Mucosa of stomach (tissue), 1 donor: ENCODE measurements around the gene KANSL2.

ENCODE experiments used
- H3K27me3 ChIP-seq: one replicate; pipeline ENCODE4 v1.7.0; 2013; ENCODE audit warnings: mild to moderate bottlenecking, low read length; ENCODE audit not compliant: control insufficient read depth, insufficient read depth
- H3K36me3 ChIP-seq: one replicate; pipeline ENCODE4 v1.7.0; 2013; ENCODE audit warnings: low read length; ENCODE audit not compliant: control insufficient read depth, insufficient read depth
- H3K4me1 ChIP-seq: one replicate; pipeline ENCODE4 v1.7.0; 2013; ENCODE audit warnings: mild to moderate bottlenecking, low read length; ENCODE audit not compliant: control insufficient read depth, insufficient read depth
- H3K4me3 ChIP-seq: one replicate; pipeline ENCODE4 v1.7.0; 2013; ENCODE audit warnings: low read length
- H3K9ac ChIP-seq: one replicate; pipeline ENCODE4 v1.7.0; 2013; ENCODE audit warnings: mild to moderate bottlenecking, low read length, moderate library complexity
- H3K9me3 ChIP-seq: one replicate; pipeline ENCODE4 v1.7.0; 2013; ENCODE audit warnings: mild to moderate bottlenecking, low read length, moderate library complexity; ENCODE audit not compliant: control insufficient read depth
- donor health status: Pancreatic carcinoma.

Gene KANSL2

GRCh38 chr12:48695859-48696258, 13.8 kb upstream of the KANSL2 start:
- H3K27me3 ChIP-seq = no peaks in the 10 kb centered on the region
- H3K4me1 ChIP-seq = no peaks in the 10 kb centered on the region
- no peak overlapping the region for H3K9ac ChIP-seq
- H3K4me3 ChIP-seq = no peak overlapping the region
- peaks cover 13% of the 10 kb centered on the region for H3K36me3 ChIP-seq
- H3K9me3 ChIP-seq = no peaks in the 10 kb centered on the region

GRCh38 chr12:48694038-48694437, 12.0 kb upstream of the KANSL2 start:
- no peaks in the 10 kb centered on the region for H3K4me1 ChIP-seq
- H3K36me3 ChIP-seq = peaks cover 13% of the 10 kb centered on the region
- H3K4me3 ChIP-seq = no peak overlapping the region
- no peaks in the 10 kb centered on the region for H3K27me3 ChIP-seq
- H3K9me3 ChIP-seq = no peaks in the 10 kb centered on the region
- H3K9ac ChIP-seq = no peak overlapping the region

GRCh38 chr12:48693572-48693971, 11.5 kb upstream of the KANSL2 start:
- Histone ChIP-seq H3K9ac (no peak overlapping the region), H3K9me3 (no peaks in the 10 kb centered on the region), H3K4me3 (no peak overlapping the region), H3K4me1 (no peaks in the 10 kb centered on the region), H3K36me3 (peaks cover 13% of the 10 kb centered on the region), H3K27me3 (no peaks in the 10 kb centered on the region)

GRCh38 chr12:48691826-48692487, 9.9 kb upstream of the KANSL2 start:
- no peak overlapping the region for H3K4me3 ChIP-seq
- H3K36me3 ChIP-seq = peaks cover 13% of the 10 kb centered on the region
- no peaks in the 10 kb centered on the region for H3K4me1 ChIP-seq
- no peaks in the 10 kb centered on the region for H3K9me3 ChIP-seq
- no peaks in the 10 kb centered on the region for H3K27me3 ChIP-seq
- no peak overlapping the region for H3K9ac ChIP-seq

- Histone ChIP-seq H3K4me1 (no peaks in the 10 kb centered on the region), H3K9me3 (no peaks in the 10 kb centered on the region), H3K9ac (no peak overlapping the region), H3K4me3 (no peak overlapping the region), H3K36me3 (peaks cover 13% of the 10 kb centered on the region), H3K27me3 (no peaks in the 10 kb centered on the region)
Measured at GRCh38 chr12:48690990-48691389, 9.0 kb upstream of the KANSL2 start.

GRCh38 chr12:48690436-48690835, 8.4 kb upstream of the KANSL2 start:
- H3K4me3 ChIP-seq = no peak overlapping the region

GRCh38 chr12:48688836-48689235, 6.8 kb upstream of the KANSL2 start:
- Histone ChIP-seq H3K27me3 (no peaks in the 10 kb centered on the region), H3K4me3 (no peak overlapping the region), H3K4me1 (no peaks in the 10 kb centered on the region), H3K36me3 (peaks cover 9% of the 10 kb centered on the region), H3K9me3 (no peaks in the 10 kb centered on the region), H3K9ac (no peak overlapping the region)

More at GRCh38 chr12:48690436-48690835, 8.4 kb upstream of the KANSL2 start:
- Histone ChIP-seq H3K27me3 (no peaks in the 10 kb centered on the region), H3K4me1 (no peaks in the 10 kb centered on the region), H3K9ac (no peak overlapping the region), H3K9me3 (no peaks in the 10 kb centered on the region), H3K36me3 (peaks cover 13% of the 10 kb centered on the region)

- Histone ChIP-seq H3K4me3 (no peak overlapping the region), H3K27me3 (no peaks in the 10 kb centered on the region), H3K4me1 (no peaks in the 10 kb centered on the region), H3K36me3 (no peaks in the 10 kb centered on the region), H3K9me3 (no peaks in the 10 kb centered on the region), H3K9ac (no peak overlapping the region)
Measured at GRCh38 chr12:48687592-48687991, 5.6 kb upstream of the KANSL2 start.

GRCh38 chr12:48686615-48687334, 4.7 kb upstream of the KANSL2 start:
- H3K9ac ChIP-seq = no peak overlapping the region
- no peaks in the 10 kb centered on the region for H3K36me3 ChIP-seq

GRCh38 chr12:48686037-48686595, 4.1 kb upstream of the KANSL2 start:
- Histone ChIP-seq H3K36me3 (no peaks in the 10 kb centered on the region), H3K4me3 (no peak overlapping the region), H3K4me1 (no peaks in the 10 kb centered on the region), H3K9ac (no peak overlapping the region), H3K27me3 (no peaks in the 10 kb centered on the region), H3K9me3 (no peaks in the 10 kb centered on the region)

More at GRCh38 chr12:48686615-48687334, 4.7 kb upstream of the KANSL2 start:
- no peak overlapping the region for H3K4me3 ChIP-seq
- H3K4me1 ChIP-seq = no peaks in the 10 kb centered on the region
- no peaks in the 10 kb centered on the region for H3K9me3 ChIP-seq
- H3K27me3 ChIP-seq = no peaks in the 10 kb centered on the region

- H3K9me3 ChIP-seq = no peaks in the 10 kb centered on the region
- H3K36me3 ChIP-seq = peaks cover 7% of the 10 kb centered on the region
- H3K4me3 ChIP-seq = no peak overlapping the region
- no peak overlapping the region for H3K9ac ChIP-seq
- no peaks in the 10 kb centered on the region for H3K27me3 ChIP-seq
- H3K4me1 ChIP-seq = peaks cover 16% of the 10 kb centered on the region
Measured at GRCh38 chr12:48683534-48683933, 1.5 kb upstream of the KANSL2 start.

GRCh38 chr12:48682927-48683326, 889 bp upstream of the KANSL2 start:
- H3K9ac ChIP-seq = no peak overlapping the region
- no peaks in the 10 kb centered on the region for H3K9me3 ChIP-seq
- peaks cover 8% of the 10 kb centered on the region for H3K36me3 ChIP-seq
- peaks cover 18% of the 10 kb centered on the region for H3K4me1 ChIP-seq
- H3K4me3 ChIP-seq = no peak overlapping the region
- no peaks in the 10 kb centered on the region for H3K27me3 ChIP-seq
